GM12801 (cell line): Measurements from ENCODE around the gene CIDEB.

Source experiments
- CTCF ChIP-seq: IDR thresholded peaks from one replicate; pipeline ENCODE4 v1.5.1; 2011; ENCODE audit warnings: control low read depth; ENCODE audit not compliant: insufficient read length; ENCODE audit errors: extremely low read depth

The CIDEB gene

GRCh38 chr14:24260780-24261157, 47.0 kb downstream of the CIDEB start:
- TF ChIP-seq CTCF: no peak

- TF ChIP-seq CTCF: no peak
Measured at GRCh38 chr14:24260026-24260779, 47.6 kb downstream of the CIDEB start.

- no peak for TF ChIP-seq CTCF
Measured at GRCh38 chr14:24259282-24260025, 48.3 kb downstream of the CIDEB start.

GRCh38 chr14:24258548-24259265, 49.1 kb downstream of the CIDEB start:
- TF ChIP-seq CTCF: no peak

GRCh38 chr14:24258119-24258518, 49.7 kb downstream of the CIDEB start:
- no peak for TF ChIP-seq CTCF

GRCh38 chr14:24256960-24257359, 50.8 kb downstream of the CIDEB start:
- TF ChIP-seq CTCF: no peak
